Activated effector memory CD4-positive, alpha-beta T cell treated with Interleukin-2 at 50 U/mL for 16 hours (primary cell): ENCODE measurements around the gene CDH15.
A peak's percentile ranks its signal among the peaks of the same experiment; 100 is the strongest.
"Not testable (repeated sequence)": the region's sequence is repeated elsewhere in the genome, so short reads cannot be mapped to it uniquely, and the experiment has no call there.

Experiments used
- DNase-seq: peaks from one replicate; pipeline ENCODE4 v3.0.0-alpha.2; 2020

Gene CDH15

DNA sequence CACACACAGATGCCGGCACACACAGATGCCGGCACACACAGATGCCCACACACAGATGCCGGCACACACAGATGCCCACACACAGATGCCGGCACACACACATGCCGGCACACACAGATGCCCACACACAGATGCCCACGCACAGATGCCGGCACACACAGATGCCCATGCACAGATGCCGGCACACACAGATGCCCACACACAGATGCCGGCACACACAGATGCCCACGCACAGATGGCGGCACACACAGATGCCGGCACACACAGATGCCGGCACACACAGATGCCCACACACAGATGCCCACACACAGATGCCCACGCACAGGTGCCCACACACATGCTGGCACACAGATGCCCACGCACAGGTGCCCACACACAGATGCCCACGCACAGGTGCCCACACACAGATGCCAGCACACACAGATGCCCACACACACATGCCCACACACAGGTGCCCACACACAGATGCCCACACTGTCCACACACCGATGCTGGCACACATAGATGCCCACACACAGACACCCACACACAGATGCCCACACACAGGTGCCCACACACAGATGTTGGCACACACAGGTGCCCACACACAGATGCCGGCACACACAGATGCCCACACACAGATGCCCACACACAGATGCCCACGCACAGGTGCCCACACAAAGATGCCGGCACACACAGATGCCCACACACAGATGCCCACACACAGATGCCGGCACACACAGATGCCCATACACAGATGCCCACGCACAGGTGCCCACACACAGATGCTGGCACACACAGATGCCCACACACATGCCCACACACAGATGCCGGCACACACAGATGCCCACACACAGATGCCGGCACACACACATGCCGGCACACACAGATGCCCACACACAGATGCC is 17.2 kb downstream of the CDH15 start:
- not testable (repeated sequence) for DNase-seq

DNA sequence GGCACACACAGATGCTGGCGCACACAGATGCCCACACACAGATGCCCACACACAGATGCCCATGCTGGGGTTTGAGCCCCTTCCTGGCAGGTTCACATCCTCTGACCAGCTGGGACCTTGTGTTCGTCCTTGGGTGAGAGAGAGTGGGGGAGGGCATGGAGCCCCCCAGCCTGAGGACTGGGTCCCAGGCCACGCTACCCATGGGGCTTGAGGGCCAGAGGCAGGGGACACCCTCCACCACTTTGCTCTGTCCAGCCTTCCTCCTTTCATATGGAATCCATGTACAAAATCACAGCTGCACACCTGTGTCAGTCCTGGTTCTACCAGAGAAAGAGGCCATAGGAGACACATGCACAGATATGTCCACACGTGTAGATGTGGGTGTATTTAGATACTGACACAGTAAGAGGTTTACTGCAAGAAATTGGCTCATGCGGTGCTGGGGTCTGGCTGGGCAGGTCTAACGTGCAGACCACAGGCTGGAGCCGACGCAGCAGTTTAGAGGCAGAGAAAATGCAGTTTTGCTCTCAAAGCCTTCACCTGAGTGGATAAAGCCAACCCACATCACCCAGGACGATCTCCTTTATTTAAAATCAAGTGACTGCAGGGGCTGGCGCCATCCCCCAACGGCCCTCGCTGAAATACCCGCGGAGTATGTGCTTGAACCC is 17.9 kb downstream of the CDH15 start:
- DNase-seq = no peak

DNA sequence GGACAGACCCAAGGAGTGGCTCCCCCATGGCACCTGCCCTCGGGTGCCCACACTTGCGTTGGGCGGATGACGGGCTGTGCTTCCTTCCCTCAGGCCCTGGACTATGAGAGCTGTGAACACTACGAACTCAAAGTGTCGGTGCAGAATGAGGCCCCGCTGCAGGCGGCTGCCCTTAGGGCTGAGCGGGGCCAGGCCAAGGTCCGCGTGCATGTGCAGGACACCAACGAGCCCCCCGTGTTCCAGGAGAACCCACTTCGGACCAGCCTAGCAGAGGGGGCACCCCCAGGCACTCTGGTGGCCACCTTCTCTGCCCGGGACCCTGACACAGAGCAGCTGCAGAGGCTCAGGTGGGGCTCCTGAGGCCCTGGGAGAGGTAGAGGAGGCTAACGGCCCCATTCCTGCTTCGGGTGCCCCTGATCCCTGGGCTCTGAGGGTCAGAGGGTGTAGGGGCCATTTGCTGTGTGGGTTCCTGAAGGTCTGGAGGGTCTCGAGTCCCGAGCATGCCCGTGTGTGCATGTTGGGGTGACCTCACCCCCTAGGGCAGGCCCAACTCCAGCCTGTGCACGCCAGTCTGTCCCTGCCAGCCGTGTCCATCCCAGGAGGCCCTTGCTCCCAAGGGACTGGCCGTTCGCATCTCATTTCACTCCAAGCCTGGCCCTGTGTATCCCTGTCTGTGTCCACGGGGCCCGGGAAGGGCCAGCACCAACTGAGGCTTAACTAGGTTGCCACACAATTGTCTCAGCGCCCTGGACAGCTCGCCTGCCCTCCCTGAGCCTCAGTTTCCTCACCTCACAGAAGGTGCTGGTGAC is 18.8 kb downstream of the CDH15 start:
- no peak for DNase-seq

DNA sequence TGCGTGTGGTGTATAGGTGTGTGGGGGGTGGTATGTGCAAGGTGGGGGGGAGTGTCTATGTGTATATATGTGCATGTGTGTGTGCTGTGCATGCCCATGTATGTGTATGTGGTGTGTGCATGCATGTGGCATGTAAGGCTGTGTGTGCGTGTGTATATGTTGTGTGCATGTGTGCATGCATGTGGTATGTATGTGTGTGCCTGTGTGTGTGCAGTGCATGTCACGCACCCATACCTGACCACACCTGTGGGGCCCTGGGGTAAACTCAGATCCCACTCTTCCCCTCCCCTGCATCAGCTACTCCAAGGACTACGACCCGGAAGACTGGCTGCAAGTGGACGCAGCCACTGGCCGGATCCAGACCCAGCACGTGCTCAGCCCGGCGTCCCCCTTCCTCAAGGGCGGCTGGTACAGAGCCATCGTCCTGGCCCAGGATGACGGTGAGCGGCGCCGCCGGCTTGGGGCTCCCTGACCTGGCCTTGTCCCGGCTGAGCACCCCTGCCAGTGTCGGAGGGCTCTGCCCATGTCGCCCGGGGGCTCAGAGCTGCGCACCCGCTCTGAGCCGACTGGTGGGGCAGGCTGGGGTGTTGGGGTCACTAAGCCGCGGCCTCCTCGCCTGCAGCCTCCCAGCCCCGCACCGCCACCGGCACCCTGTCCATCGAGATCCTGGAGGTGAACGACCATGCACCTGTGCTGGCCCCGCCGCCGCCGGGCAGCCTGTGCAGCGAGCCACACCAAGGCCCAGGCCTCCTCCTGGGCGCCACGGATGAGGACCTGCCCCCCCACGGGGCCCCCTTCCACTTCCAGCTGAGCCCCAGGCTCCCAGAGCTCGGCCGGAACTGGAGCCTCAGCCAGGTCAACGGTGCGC is 19.7 kb downstream of the CDH15 start:
- DNase-seq = no peak

DNA sequence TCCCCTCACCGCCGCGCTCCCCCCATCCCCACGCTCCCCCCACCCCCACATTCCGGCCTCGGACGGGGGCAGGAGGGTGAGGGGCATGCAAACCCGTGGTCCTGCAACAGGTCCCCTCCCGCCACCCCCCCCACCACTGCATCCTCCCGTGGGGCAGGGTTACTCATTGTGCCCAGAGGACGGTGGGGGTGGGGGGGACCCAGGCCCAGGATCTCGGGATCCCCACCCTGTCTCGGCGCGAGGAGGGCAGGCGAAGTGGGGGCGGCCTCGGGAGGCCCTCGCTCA is 20.3 kb downstream of the CDH15 start:
- DNase-seq = no peak

DNA sequence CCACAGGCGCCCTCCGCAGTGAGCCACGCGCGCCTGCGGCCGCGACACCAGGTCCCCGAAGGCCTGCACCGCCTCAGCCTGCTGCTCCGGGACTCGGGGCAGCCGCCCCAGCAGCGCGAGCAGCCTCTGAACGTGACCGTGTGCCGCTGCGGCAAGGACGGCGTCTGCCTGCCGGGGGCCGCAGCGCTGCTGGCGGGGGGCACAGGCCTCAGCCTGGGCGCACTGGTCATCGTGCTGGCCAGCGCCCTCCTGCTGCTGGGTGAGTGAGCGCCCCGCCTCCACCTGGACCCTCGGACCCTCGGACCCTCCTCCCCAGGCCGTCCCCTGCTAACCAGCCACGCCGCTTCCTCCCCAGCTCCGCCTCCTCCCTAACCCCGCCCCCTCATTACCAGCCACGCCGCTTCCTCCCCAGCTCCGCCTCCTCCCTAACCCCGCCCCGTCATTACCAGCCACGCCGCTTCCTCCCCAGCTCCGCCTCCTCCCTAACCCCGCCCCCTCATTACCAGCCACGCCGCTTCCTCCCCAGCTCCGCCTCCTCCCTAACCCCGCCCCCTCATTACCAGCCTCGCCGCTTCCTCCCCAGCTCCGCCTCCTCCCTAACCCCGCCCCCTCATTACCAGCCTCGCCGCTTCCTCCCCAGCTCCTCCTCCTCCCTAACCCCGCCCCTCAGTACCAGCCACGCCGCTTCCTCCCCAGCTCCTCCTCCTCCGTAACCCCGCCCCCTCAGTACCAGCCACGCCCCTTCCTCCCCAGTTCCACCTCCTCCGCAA is 20.8 kb downstream of the CDH15 start:
- peak; percentile 41 for DNase-seq

DNA sequence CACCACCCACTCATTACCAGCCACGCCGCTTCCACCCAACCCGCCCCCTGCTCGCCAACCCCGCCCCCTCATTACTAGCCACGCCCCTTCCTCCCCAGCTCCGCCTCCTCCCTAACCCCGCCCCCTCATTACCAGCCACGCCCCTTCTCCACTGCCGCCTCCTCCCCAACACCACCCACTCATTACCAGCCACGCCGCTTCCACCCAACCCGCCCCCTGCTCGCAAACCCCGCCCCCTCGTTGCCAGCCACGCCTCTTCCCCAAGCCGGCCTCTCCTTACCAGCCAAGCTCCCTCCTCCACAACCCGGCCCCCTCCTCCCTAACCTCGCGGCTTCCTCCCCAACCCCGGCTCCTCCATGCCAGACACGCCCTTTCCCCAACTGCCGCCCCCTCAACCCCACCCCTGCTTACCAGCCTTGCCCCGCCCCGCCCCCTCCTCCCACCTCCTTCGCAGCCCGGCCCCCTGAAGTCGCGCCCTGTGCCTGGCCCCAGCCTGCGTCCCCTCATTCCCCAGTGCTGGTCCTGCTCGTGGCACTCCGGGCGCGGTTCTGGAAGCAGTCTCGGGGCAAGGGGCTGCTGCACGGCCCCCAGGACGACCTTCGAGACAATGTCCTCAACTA is 21.5 kb downstream of the CDH15 start:
- DNase-seq = no peak

DNA sequence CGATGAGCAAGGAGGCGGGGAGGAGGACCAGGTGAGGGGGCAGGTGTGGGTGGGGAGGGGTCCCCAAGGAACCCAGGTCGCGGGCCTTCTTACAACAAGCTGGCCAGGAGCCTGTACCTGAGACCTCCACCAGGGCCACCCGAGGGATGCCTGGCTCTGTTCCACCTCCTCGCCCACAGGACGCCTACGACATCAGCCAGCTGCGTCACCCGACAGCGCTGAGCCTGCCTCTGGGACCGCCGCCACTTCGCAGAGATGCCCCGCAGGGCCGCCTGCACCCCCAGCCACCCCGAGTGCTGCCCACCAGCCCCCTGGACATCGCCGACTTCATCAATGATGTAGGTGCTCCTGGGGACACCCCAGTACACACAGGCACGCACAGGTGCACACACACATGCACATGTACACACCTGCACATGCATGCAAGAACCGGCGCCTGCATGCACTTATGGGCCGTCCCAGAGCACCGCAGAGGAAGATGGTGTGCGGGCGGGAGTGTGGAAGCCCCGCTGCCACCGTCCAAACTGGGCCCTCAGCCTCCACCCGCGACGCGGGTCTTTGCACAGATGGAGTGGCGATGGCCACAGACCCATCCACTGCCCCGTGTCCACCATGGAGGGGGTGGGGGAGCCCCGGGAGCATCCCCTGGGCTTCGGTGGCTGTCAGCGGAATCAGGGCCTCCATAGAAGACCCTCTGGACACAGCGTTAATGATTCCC is 22.2 kb downstream of the CDH15 start:
- no peak for DNase-seq

DNA sequence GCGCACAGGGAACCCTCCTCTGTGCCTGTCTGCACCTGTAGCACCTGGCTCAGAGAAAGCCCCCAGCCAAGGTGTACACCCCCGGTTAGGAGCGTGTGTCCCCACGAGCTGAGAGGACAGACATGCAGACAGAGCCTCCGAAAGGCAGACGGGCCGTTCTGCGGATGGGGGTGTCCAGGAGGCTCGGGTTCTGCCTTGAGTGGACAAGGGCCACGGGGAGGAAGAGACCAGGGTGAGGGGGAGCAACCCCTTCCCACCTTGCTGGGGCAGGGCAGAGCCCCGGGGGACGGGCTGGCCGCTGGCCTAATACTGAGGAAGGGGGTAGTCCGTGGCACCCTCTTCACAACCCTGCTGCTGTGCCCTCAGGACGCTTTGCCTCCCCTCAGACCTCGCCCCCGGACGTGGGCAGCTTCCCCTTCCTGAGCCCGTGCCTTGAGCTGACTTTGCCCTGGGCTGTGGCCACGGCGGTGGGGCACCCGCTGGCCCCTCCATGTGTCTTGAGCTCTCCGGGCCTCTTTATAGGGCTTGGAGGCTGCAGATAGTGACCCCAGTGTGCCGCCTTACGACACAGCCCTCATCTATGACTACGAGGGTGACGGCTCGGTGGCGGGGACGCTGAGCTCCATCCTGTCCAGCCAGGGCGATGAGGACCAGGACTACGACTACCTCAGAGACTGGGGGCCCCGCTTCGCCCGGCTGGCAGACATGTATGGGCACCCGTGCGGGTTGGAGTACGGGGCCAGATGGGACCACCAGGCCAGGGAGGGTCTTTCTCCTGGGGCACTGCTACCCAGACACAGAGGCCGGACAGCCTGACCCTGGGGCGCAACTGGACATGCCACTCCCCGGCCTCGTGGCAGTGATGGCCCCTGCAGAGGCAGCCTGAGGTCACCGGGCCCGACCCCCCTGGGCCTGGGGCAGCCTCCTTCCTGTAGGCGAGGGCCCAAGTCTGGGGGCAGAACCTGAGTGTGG is 23.1 kb downstream of the CDH15 start:
- no peak for DNase-seq

DNA sequence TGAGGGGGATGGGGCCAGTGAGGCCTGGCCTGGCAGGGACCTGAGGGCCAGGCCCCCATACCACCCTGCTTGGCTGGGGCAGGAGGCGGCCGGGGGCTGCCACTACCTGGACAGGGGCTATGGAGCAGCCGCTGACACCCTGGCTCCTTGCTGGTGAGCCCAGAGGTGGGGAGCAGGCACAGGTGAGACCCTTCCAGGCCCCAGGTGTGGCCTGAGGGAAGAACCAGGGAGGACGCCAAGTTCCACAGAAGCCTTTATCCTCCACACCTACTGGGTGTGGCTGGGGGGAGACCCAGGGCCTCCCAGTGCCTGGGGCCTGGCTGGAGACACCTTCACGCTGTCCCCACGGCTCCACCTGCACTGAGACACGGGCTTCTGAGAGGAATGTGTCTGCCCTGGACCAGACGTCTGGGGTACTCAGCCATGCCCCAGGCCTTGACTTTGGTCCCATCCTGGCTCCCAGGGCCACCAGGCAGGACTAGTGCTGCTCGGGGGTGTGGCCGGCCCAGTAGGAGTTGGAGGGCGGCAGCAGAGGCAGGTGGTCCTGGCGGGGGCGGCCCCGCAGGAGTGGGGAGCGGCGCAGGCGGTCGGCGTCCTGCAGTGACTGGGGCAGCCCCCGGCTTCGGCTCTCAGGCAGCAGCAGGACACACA is 24.1 kb downstream of the CDH15 start:
- DNase-seq = no peak

DNA sequence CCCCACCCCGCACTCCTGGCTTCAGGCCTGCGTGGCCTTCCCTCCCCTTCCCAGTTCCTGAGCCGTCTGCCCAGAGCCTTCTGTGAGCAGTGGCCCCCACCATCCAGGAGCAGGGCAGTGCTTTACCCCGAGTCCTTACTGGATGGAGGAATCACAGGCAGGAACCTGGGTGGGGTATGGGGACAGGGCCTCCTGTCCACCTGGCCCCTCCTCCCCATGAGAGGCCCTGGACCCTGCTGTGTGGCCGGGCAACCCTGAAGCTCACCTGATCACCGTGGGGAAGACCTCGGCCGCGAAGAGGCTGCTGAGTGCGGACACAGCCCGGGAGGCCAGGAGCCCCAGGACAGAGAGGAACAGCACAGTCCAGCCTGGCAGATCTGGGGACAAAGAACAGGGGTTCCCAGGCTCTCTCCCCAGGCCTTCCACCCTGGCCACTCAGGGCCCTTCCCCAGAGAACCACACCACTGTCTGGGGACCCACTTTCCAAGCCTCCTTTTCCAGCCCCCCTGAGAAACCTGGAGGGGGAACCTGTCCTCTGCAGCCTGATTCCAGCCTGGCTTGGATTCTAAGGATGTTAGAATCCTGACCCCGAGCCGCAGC is 25.6 kb downstream of the CDH15 start:
- DNase-seq = no peak

DNA sequence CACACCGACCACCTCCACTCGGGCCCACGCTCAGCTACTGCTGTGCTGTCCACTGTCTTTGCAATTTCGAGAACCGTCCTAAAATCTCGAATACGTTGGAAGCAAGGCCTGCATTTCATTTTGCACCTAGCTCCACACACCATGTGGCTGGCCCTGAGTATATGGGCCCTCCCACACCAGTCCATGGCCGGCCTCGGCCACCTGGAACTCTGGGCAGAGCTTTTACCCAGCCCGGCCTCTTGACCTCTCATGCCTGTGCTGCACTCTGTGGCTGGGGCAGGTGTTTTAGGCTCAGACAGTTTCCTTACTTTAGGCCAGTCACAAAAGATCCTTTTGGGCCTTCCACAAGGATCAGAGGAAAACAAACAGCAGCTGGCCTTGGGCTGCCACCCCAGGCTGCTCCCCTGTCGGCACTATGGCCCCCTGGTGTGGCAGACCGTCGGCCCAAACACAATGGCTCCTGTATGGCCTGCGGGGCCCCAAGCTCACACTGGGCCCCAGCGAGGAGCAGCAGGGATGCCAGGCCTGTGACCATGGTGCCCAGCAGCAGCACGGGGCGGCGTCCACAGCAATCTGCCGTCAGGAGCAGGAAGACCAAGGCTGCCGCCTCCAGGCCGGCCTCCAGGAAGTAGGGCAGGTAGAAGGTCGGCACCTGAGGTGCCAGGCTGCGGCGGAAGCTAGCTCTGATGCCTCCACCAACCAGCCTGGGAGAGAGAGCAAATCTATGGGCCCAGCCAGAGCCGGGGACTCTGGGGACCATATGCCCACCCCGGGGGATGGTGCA is 26.3 kb downstream of the CDH15 start:
- no peak for DNase-seq

DNA sequence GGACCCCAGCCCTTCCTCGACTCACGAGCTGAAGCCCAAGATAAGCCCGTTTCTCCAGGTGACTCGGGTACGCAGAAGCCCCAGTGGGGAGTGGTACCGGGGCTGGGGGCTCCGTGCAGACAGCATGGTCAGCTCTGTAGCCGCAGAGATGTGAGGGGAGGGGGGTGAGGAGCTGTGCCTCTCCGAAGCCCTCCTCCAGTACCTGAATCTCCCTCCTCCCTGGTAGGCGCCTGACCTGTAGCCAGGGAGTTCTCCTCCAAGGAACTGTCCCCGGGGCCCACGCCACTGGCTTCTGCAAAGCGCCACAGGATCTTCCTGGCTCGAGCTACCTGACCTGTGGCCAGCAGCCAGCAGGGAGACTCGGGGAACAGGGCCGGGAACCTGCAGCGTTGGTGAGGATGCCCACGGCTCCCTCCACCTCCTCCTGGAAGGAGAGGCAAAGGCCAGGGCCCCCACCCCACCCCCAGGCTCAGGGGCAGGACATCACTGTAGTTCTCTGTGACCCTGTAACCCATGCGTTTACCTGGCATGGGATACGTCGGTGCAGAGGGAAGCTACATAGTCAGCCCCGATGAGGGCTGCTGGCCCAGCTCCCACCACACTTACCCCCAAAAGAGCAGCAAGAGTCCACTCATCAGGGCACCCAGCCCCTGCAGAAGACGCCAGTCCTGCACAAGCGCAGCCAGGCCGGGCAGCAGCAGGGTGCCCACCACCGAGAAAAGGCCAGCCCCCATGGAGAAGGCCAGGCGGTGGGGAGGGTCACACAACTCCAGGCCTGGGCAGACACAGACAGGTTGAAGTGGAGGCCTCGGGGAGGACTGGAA is 27.1 kb downstream of the CDH15 start:
- no peak for DNase-seq

DNA sequence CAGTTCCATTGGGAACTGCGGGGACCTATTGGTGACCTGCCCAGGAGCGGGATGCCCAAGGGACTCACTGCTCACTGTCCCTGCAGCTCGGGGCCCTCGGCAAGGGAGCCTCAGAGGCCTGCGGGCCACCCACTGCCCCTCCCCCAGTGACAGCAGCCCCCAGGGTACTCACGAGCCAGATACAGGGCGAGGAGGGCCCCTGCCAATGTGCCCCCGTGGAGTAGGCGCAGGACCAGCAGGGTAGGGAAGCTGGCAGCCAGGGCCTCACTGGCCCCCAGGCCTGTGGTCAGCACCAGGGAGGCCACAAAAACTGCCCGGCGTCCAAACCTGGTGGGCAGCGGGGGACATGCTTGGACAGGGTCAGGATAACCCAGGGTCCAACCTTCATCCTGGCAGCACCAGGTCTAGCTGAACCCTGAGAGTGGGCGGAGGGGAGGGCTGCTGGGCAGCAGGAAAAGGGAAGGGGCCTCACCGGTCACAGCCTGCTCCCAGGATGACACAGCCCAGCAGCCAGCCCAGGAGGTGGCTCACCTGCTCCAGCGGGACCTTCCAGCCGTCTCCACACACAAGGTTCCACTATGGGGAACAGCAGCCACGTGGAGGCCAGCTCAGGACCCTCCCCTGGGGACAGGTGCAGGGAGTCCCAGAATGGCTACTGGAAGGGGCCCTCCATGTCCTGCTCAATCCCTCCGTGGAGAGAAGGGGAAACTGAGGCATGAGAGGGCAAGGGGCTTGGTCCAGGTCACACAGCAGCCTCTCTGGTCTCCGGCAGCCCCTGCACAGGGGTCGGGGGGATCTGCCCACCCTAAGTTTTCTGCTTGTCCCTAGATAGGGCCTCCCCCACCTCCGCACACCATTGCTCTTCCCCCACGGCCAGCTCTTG is 27.9 kb downstream of the CDH15 start:
- no peak for DNase-seq

DNA sequence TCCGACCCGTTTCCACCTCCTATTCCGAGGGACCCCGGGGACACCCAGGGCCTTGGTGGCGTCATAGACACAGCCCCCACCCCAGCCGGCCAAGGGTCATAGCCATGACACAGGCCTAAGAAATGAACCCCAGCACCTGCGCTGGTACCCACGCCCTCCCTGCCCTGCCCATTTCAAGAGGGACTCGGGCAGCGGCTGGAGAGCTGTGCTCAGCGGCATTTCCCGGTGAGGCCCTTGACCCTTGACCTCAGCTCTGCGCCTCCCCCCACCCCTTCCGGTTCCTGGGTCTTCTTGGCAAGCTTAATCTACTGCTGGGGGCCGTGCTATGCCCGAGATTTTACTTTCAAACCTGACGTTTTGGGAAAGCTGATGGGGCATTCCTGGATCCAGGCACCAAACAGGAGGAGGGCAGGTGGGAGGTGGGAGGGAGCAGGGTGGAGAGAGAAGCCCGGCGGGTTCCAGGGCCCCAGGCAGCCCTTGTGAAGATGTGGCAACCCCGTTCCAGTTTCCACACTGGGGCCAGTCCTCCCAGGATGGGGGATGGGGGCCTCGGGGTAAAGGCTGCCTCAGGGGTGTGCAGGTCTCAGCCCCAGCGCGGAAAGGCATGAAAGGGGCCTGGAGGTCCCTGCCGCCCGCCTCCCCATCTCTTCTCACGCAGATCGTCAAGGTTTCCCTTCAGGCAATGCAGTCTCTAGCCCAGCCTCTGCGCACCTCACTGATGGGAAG is 28.7 kb downstream of the CDH15 start, which contains the start of gene SLC22A31:
SLC22A31 (minus strand) TSS at position 414 of the 726 bp plus-strand sequence; CDS start at position 378, 36 bp downstream.
- DNase-seq = no peak
